Natural killer cell treated with Interleukin-12 subunit alpha and Interleukin-12 subunit beta and Interleukin-15 and Interleukin-18, amount 100 ng/mL, for 72 hours (primary cell): Measurements from ENCODE around the gene SDF4. TPM values are rescaled to one million over a fixed set of nuclear protein-coding genes. Genes with fewer than 3 reads are reported as not detected.

Source experiments
- ATAC-seq, 2 donors: fragments of 150-1000 bp; cut with Tn5 transposase in 1 of 2; sonication (Bioruptor Pico), chemical (Tn5 transposase) in 1 of 2; 2 replicates each; pipeline ENCODE4 v1.10.0; 2021
- DNase-seq: peaks from one replicate; pipeline ENCODE4 v3.0.0; 2022; ENCODE audit warnings: low spot score
- H3K27ac Mint-ChIP-seq, 2 donors: 1 replicate in 1 of 2; 2 replicates in 1 of 2; pipeline ENCODE4 v1.8.0; 2022; ENCODE audit warnings: mixed read lengths in 2 of 2, mild to moderate bottlenecking in 1 of 2, moderate library complexity in 1 of 2
- H3K27me3 Mint-ChIP-seq, 2 donors: 1 replicate in 1 of 2; 2 replicates in 1 of 2; pipeline ENCODE4 v1.8.0; 2022; ENCODE audit warnings: mixed read lengths in 2 of 2
- H3K36me3 Mint-ChIP-seq: one replicate; pipeline ENCODE4 v1.8.0; 2022; ENCODE audit warnings: mixed read lengths
- H3K4me1 Mint-ChIP-seq, 2 donors: 1 replicate in 1 of 2; 2 replicates in 1 of 2; pipeline ENCODE4 v1.8.0; 2022; ENCODE audit warnings: low read depth in 2 of 2, mixed read lengths in 2 of 2, mild to moderate bottlenecking in 1 of 2
- H3K4me3 Mint-ChIP-seq: one replicate; pipeline ENCODE4 v1.8.0; 2022; ENCODE audit warnings: mixed read lengths
- H3K9me3 Mint-ChIP-seq: 2 replicates; pipeline ENCODE4 v1.8.0; 2022; ENCODE audit warnings: mixed read lengths
- total RNA-seq, 2 donors: library from RNA; stranded (reverse); gene quantifications; one replicate each; pipeline ENCODE4 v1.2.3, GENCODE V29; 2022

The SDF4 gene
- total RNA-seq, 2 donors from 2014 or later, result 243 to 251 TPM

- no peak overlapping the region for H3K4me3 Mint-ChIP-seq
- H3K9me3 Mint-ChIP-seq, result no peaks in the 10 kb centered on the region
- no peaks in the 10 kb centered on the region for H3K36me3 Mint-ChIP-seq
Observed at GRCh38 chr1:1267488-1268283, 35.9 kb upstream of the SDF4 start.

GRCh38 chr1:1264868-1265272, 33.1 kb upstream of the SDF4 start:
- Mint-ChIP-seq H3K9me3 (no peaks in the 10 kb centered on the region), H3K36me3 (peaks cover 6% of the 10 kb centered on the region), H3K4me3 (no peak overlapping the region), H3K4me1 (peaks cover 11 to 18% of the 10 kb centered on the region in 2 donors), H3K27me3 (no peaks in the 10 kb centered on the region), H3K27ac (no peak overlapping the region)
- no peak for DNase-seq
- ATAC-seq, result peak in 1 of 2 donors; percentile 15

More at GRCh38 chr1:1267488-1268283, 35.9 kb upstream of the SDF4 start:
- Mint-ChIP-seq H3K27ac (no peak overlapping the region), H3K27me3 (no peaks in the 10 kb centered on the region), H3K4me1 (peaks cover 28 to 32% of the 10 kb centered on the region in 2 donors)
- peak in 1 of 2 donors; percentile 36 for ATAC-seq
- DNase-seq, result no peak

DNA sequence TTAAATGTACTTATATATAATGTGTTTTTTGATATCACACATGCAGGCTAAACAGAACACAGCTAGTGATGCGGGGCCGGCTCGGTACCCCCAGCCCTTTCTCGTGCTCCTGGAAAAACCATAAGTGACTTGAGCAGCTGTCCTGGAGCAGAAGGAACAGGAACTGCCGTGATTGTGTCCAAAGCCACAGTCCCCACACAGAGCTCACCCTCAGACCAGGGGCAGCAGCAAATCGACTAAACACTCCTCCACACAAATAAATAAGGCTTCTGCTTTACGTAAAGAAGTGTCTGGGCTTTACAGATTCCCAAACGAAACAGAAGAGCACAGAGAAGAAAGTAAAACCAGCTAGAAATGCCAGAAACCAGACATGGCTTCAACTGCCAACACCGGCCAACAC, 32.2 kb upstream of the SDF4 start:
- Mint-ChIP-seq H3K4me1 (peaks cover 13 to 21% of the 10 kb centered on the region in 2 donors), H3K36me3 (peaks cover 6% of the 10 kb centered on the region), H3K4me3 (no peak overlapping the region), H3K27me3 (no peaks in the 10 kb centered on the region), H3K27ac (no peak overlapping the region), H3K9me3 (no peaks in the 10 kb centered on the region)
- ATAC-seq (no peak), DNase-seq (no peak)

- DNase-seq (no peak), ATAC-seq (no peak)
- Mint-ChIP-seq H3K36me3 (peaks cover 6% of the 10 kb centered on the region), H3K4me3 (no peak overlapping the region), H3K9me3 (no peaks in the 10 kb centered on the region), H3K27ac (no peak overlapping the region), H3K4me1 (peaks cover 13 to 24% of the 10 kb centered on the region in 2 donors), H3K27me3 (no peaks in the 10 kb centered on the region)
Observed at GRCh38 chr1:1262758-1263157, 31.0 kb upstream of the SDF4 start.

- peaks cover 13 to 24% of the 10 kb centered on the region in 2 donors for H3K4me1 Mint-ChIP-seq
- H3K27me3 Mint-ChIP-seq, result no peaks in the 10 kb centered on the region
- H3K4me3 Mint-ChIP-seq, result no peak overlapping the region
- DNase-seq (no peak), ATAC-seq (no peak)
- no peaks in the 10 kb centered on the region for H3K9me3 Mint-ChIP-seq
- H3K36me3 Mint-ChIP-seq, result peaks cover 6% of the 10 kb centered on the region
- no peak overlapping the region for H3K27ac Mint-ChIP-seq
Observed at GRCh38 chr1:1262071-1262470, 30.3 kb upstream of the SDF4 start.

GRCh38 chr1:1260843-1261560, 29.2 kb upstream of the SDF4 start:
- ATAC-seq, result no peak

DNA sequence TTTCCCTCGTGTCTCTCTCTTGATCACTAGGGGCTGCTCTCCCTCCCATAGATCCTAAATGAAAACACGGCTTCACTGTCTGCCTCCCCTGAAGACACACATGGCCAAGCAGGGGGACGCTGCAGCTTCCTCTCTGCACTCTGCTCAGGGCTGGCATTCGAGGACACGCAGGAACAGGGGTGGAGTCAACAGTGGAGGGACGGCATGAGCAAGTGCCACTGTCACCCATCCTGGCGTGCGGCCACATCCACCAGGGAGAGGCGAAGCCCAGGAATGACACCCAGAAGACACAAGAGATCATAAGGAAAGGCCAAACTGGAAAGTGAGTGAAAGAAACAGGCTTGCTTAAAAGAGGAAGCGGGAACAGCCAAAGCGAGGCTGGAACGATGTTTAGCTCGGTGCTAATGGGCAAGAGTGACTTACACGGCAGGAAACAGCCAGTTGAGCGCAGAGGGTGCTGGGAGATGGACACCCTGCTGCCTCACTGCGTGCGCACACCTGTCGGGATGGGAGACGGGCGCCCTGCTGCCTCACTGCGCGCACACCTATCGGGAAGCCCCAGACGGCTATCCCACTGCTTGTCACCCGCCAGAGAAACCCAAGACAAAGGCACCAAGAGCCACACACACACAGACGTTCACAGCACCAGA, 28.3 kb upstream of the SDF4 start:
- peaks cover 6% of the 10 kb centered on the region for H3K36me3 Mint-ChIP-seq
- H3K27me3 Mint-ChIP-seq, result no peaks in the 10 kb centered on the region
- DNase-seq, result no peak
- no peak overlapping the region for H3K27ac Mint-ChIP-seq
- no peak for ATAC-seq
- no peaks in the 10 kb centered on the region for H3K9me3 Mint-ChIP-seq
- H3K4me1 Mint-ChIP-seq, result peaks cover 13 to 24% of the 10 kb centered on the region in 2 donors
- no peak overlapping the region for H3K4me3 Mint-ChIP-seq

More at GRCh38 chr1:1260843-1261560, 29.2 kb upstream of the SDF4 start:
- DNase-seq, result no peak
- H3K4me1 Mint-ChIP-seq, result peaks cover 13 to 24% of the 10 kb centered on the region in 2 donors
- no peaks in the 10 kb centered on the region for H3K9me3 Mint-ChIP-seq
- no peak overlapping the region for H3K27ac Mint-ChIP-seq
- H3K4me3 Mint-ChIP-seq, result no peak overlapping the region
- peaks cover 6% of the 10 kb centered on the region for H3K36me3 Mint-ChIP-seq
- H3K27me3 Mint-ChIP-seq, result no peaks in the 10 kb centered on the region

- ATAC-seq (no peak), DNase-seq (no peak)
- Mint-ChIP-seq H3K4me3 (no peak overlapping the region), H3K36me3 (peaks cover 6% of the 10 kb centered on the region), H3K4me1 (peaks cover 13 to 24% of the 10 kb centered on the region in 2 donors), H3K27me3 (no peaks in the 10 kb centered on the region), H3K27ac (no peak overlapping the region), H3K9me3 (no peaks in the 10 kb centered on the region)
Observed at GRCh38 chr1:1259540-1259939, 27.7 kb upstream of the SDF4 start.

- peaks cover 13 to 24% of the 10 kb centered on the region in 2 donors for H3K4me1 Mint-ChIP-seq
- no peak for DNase-seq
- H3K36me3 Mint-ChIP-seq, result peaks cover 6% of the 10 kb centered on the region
Observed at GRCh38 chr1:1259119-1259488, 27.3 kb upstream of the SDF4 start.

DNA sequence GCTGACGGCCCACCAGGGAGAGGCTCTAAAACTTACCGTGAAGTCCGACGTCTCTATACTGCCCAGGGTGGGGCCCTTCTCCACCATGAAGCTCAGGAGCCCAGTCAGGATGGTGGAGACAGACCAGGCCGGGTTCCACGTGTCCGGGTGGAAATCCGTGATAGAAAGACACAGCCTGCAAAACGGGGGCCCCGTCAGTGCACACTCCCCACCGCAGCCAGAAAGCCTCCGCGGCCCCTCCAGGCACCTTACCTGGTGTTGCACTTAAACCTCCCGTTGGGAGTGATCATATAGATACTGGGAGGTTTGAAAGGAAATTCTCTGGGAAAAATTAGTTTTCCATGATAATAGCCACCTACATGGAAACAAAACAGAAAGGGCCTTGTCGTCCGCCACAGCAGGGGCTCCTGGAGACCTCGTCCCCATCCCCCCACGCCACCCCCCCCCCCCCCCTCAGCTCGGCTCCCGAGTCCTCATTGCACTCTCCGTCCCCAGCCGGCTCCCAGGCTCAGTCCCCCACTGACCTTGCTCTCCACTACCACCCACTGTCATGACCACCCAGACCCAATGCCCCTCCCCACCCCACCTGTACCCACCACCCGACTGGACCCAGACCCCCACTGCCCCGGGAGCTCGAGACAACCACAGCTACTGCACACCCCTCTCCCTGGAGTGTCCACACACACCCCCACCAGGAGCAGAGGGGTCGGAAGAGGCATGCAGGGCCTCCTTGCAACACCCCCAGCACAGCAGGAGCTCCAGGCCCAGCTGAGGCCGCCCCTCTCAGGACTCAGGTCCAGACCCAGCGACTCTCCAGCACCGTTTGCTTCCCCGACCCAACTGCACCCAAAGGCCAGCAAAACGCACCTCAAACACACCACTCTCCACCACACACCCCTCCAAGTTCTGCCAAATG, 25.4 kb upstream of the SDF4 start:
- ATAC-seq, result peak in 1 of 2 donors; percentile 3
- Mint-ChIP-seq H3K4me3 (no peak overlapping the region), H3K27me3 (no peaks in the 10 kb centered on the region), H3K27ac (no peak overlapping the region), H3K36me3 (peaks cover 11% of the 10 kb centered on the region), H3K9me3 (no peaks in the 10 kb centered on the region), H3K4me1 (peaks cover 13 to 25% of the 10 kb centered on the region in 2 donors)
- DNase-seq, result no peak

More at GRCh38 chr1:1259119-1259488, 27.3 kb upstream of the SDF4 start:
- no peaks in the 10 kb centered on the region for H3K27me3 Mint-ChIP-seq
- H3K9me3 Mint-ChIP-seq, result no peaks in the 10 kb centered on the region
- no peak overlapping the region for H3K4me3 Mint-ChIP-seq
- no peak overlapping the region for H3K27ac Mint-ChIP-seq
- no peak for ATAC-seq

GRCh38 chr1:1255611-1256010, 23.8 kb upstream of the SDF4 start:
- Mint-ChIP-seq H3K27me3 (no peaks in the 10 kb centered on the region), H3K27ac (no peak overlapping the region), H3K36me3 (peaks cover 6% of the 10 kb centered on the region), H3K4me1 (peaks cover 13 to 23% of the 10 kb centered on the region in 2 donors), H3K9me3 (no peaks in the 10 kb centered on the region), H3K4me3 (no peak overlapping the region)
- no peak for DNase-seq
- no peak for ATAC-seq

DNA sequence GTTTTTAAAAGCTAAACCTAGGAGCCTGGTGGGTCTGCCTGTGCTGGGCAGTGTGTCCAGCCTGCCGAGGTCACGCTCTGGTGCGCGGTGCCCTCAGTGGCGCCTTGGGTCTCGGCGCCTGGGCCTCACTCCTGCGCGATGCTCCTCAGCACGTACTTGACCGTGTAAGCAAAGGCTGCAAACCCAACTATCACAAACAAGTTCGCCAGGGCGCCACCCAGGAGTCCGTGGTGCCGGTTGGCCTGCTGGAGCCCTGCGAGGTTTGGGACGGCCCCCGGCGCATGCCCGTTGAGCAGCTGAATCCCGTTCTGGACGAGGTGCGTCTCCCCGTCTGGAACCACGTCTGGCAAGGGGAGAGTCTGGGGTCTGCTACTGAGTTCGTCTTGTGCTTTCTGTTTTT, 23.3 kb upstream of the SDF4 start:
- no peak for ATAC-seq
- H3K27me3 Mint-ChIP-seq, result no peaks in the 10 kb centered on the region
- H3K36me3 Mint-ChIP-seq, result peaks cover 5% of the 10 kb centered on the region
- H3K27ac Mint-ChIP-seq, result no peak overlapping the region
- H3K9me3 Mint-ChIP-seq, result no peaks in the 10 kb centered on the region
- DNase-seq, result no peak
- no peak overlapping the region for H3K4me3 Mint-ChIP-seq
- H3K4me1 Mint-ChIP-seq, result peaks cover 11 to 22% of the 10 kb centered on the region in 2 donors

DNA sequence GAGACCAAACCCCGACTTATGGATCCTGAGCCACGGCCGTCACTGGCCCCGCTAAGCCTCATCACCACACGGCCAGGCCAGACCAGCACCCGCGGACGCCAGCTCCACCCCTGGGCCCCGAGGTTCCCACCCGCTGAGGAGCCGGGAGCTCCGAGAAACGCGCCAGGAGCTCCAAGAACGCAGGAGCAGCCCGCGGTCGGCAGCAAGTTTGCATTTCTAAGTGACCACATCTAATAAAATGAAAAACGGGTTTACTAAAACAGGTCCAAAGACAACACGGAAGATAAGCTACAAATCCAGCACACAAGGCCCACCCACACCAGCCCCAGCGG, 22.8 kb upstream of the SDF4 start:
- DNase-seq (no peak), ATAC-seq (no peak)
- Mint-ChIP-seq H3K27me3 (no peaks in the 10 kb centered on the region), H3K27ac (no peak overlapping the region), H3K9me3 (no peaks in the 10 kb centered on the region), H3K4me1 (peaks cover 7 to 21% of the 10 kb centered on the region in 2 donors), H3K4me3 (no peak overlapping the region), H3K36me3 (peaks cover 5% of the 10 kb centered on the region)
